GM21723 (cell line): ENCODE measurements around the gene ZMAT5.

Experiments
- ATAC-seq: cut with Tn5 transposase; IDR thresholded peaks from one replicate; pipeline ENCODE4 v1.9.1; 2021; ENCODE audit warnings: mild to moderate bottlenecking, moderate library complexity; ENCODE audit not compliant: unreplicated experiment

The ZMAT5 gene

GRCh38 chr22:29712119-29712518 lies 54.7 kb downstream of the ZMAT5 start:
- no peak for ATAC-seq

- no peak for ATAC-seq
Observed at GRCh38 chr22:29710922-29711593, 55.7 kb downstream of the ZMAT5 start.

- ATAC-seq = no peak
Observed at GRCh38 chr22:29710193-29710592, 56.6 kb downstream of the ZMAT5 start.

GRCh38 chr22:29707471-29707870 lies 59.3 kb downstream of the ZMAT5 start:
- no peak for ATAC-seq

GRCh38 chr22:29707010-29707409 lies 59.8 kb downstream of the ZMAT5 start:
- ATAC-seq = no peak

- no peak for ATAC-seq
Observed at GRCh38 chr22:29706486-29706885, 60.3 kb downstream of the ZMAT5 start.

GRCh38 chr22:29705651-29706050 lies 61.2 kb downstream of the ZMAT5 start:
- no peak for ATAC-seq

GRCh38 chr22:29704528-29705285 lies 62.1 kb downstream of the ZMAT5 start:
- no peak for ATAC-seq

- no peak for ATAC-seq
Observed at GRCh38 chr22:29703569-29704195, 63.1 kb downstream of the ZMAT5 start.

- ATAC-seq = no peak
Observed at GRCh38 chr22:29702931-29703501, 63.8 kb downstream of the ZMAT5 start.

- no peak for ATAC-seq
Observed at GRCh38 chr22:29702000-29702930, 64.5 kb downstream of the ZMAT5 start.

GRCh38 chr22:29701155-29701999 lies 65.4 kb downstream of the ZMAT5 start:
- ATAC-seq = no peak

GRCh38 chr22:29700900-29701154 lies 66.0 kb downstream of the ZMAT5 start:
- no peak for ATAC-seq

- no peak for ATAC-seq
Observed at GRCh38 chr22:29700206-29700899, 66.5 kb downstream of the ZMAT5 start.

- ATAC-seq = no peak
Observed at GRCh38 chr22:29697853-29698598, 68.8 kb downstream of the ZMAT5 start.

- ATAC-seq = no peak
Observed at GRCh38 chr22:29695129-29695926, 71.5 kb downstream of the ZMAT5 start.

GRCh38 chr22:29693671-29694070 lies 73.1 kb downstream of the ZMAT5 start:
- ATAC-seq = no peak

- ATAC-seq = no peak
Observed at GRCh38 chr22:29693161-29693560, 73.6 kb downstream of the ZMAT5 start.
